Keratinocyte (primary cell): ENCODE data around the gene LSM10.

Experiments
- EZH2 ChIP-seq: IDR thresholded peaks from one replicate; pipeline ENCODE4 v1.6.1; 2012; ENCODE audit warnings: inconsistent platforms, mild to moderate bottlenecking, low read length, moderate library complexity
- TF ChIP-seq, protein P1 (sequence below), 3 experiments: IDR thresholded peaks in 1 of 3; conservative IDR thresholded peaks in 1 of 3; optimal IDR thresholded peaks in 1 of 3; 2 replicates in 2 of 3; 3 replicates in 1 of 3; pipeline versions ENCODE3 to v1.5.1; 2011; ENCODE audit warnings: low read length in 3 of 3, mild to moderate bottlenecking in 3 of 3, moderate library complexity in 2 of 3, control low read depth in 1 of 3, inconsistent platforms in 1 of 3; ENCODE audit not compliant: insufficient read depth in 2 of 3; ENCODE audit errors: extremely low read depth in 1 of 3

DNA sequence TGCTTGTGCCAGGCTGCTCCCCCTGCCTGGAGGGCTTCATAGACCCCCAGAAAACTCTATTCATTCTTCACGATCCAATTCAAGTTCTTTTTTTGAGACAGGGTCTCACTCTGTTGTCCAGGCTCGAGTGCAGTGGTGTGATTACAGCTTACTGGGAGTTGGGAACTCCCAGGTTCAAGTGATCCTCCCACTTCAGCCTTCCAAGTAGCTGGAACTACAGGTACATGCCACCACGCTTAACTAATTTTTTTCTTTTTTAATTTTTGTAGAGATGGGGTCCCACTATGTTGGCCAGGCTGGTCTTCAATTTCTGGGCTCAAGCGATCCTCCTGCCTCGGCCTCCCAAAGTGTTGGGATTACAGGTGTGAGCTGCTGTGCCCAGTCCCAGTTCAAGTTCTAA lies 16.3 kb downstream of the LSM10 start:
- no peak for TF ChIP-seq EZH2
- TF ChIP-seq, protein P1, sequence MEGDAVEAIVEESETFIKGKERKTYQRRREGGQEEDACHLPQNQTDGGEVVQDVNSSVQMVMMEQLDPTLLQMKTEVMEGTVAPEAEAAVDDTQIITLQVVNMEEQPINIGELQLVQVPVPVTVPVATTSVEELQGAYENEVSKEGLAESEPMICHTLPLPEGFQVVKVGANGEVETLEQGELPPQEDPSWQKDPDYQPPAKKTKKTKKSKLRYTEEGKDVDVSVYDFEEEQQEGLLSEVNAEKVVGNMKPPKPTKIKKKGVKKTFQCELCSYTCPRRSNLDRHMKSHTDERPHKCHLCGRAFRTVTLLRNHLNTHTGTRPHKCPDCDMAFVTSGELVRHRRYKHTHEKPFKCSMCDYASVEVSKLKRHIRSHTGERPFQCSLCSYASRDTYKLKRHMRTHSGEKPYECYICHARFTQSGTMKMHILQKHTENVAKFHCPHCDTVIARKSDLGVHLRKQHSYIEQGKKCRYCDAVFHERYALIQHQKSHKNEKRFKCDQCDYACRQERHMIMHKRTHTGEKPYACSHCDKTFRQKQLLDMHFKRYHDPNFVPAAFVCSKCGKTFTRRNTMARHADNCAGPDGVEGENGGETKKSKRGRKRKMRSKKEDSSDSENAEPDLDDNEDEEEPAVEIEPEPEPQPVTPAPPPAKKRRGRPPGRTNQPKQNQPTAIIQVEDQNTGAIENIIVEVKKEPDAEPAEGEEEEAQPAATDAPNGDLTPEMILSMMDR (optimal IDR thresholded peaks at IDR 0.05 in 1 of 3, IDR thresholded peaks at IDR 0.05 in 1 of 3, conservative IDR thresholded peaks at IDR 0.05 in 1 of 3; ENCODE audit: extremely low read depth in 1 of 3, insufficient read depth in 2 of 3, low read length in 3 of 3): no peak
